Sigmoid colon (tissue), 3 donors: ENCODE results near the gene MYO7B.

Source experiments
- POLR2A ChIP-seq, 2 donors: fragments of 450-650 bp; IDR thresholded peaks; one replicate each; pipeline ENCODE4 v1.6.1; 2016; ENCODE audit warnings: antibody characterized with exemption in 2 of 2, mild to moderate bottlenecking in 2 of 2, moderate library complexity in 2 of 2
- TF ChIP-seq, protein P1 (sequence below), 4 experiments: fragments of 450-650 bp in 3 of 4; fragments of 200-600 bp in 1 of 4; IDR thresholded peaks; one replicate each; pipeline ENCODE4 v1.5.1; 2016 to 2019; ENCODE audit warnings: antibody characterized with exemption in 4 of 4, mild to moderate bottlenecking in 3 of 4, moderate library complexity in 2 of 4

DNA sequence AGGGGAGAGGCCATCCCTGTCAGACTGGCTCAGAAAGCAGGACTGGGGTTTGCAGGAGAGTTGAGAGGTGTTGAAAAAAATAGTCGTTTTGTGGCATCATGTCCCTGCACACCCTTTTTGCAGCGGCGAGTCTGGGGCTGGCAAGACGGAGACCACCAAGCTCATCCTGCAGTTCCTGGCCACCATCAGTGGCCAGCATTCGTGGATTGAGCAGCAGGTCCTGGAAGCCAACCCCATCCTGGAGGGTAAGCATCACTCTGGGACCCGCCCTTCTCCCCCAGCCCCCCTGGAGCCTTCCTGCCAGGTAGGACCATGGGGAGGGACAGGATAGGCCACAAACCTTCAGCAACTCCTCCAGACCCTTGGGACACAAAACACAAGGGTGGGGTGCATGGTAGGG is 34.2 kb downstream of the MYO7B start:
- TF ChIP-seq, protein P1, sequence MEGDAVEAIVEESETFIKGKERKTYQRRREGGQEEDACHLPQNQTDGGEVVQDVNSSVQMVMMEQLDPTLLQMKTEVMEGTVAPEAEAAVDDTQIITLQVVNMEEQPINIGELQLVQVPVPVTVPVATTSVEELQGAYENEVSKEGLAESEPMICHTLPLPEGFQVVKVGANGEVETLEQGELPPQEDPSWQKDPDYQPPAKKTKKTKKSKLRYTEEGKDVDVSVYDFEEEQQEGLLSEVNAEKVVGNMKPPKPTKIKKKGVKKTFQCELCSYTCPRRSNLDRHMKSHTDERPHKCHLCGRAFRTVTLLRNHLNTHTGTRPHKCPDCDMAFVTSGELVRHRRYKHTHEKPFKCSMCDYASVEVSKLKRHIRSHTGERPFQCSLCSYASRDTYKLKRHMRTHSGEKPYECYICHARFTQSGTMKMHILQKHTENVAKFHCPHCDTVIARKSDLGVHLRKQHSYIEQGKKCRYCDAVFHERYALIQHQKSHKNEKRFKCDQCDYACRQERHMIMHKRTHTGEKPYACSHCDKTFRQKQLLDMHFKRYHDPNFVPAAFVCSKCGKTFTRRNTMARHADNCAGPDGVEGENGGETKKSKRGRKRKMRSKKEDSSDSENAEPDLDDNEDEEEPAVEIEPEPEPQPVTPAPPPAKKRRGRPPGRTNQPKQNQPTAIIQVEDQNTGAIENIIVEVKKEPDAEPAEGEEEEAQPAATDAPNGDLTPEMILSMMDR (IDR thresholded peaks at IDR 0.05) = no peak
- TF ChIP-seq POLR2A (IDR thresholded peaks at IDR 0.05) = no peak
